NB4 (cell line): ENCODE data around the gene ALG8.

Experiments used
- CTCF ChIP-seq: IDR thresholded peaks from one replicate; pipeline ENCODE4 v1.5.1; 2012; ENCODE audit warnings: low read depth, low read length
- MAX ChIP-seq: IDR thresholded peaks from 2 replicates; pipeline ENCODE4 v1.6.1; 2011; ENCODE audit warnings: low read depth, low read length
- MYC ChIP-seq: IDR thresholded peaks from 2 replicates; pipeline ENCODE4 v1.6.1; 2011; ENCODE audit warnings: low read depth, low read length
- POLR2A ChIP-seq: IDR thresholded peaks from 2 replicates; pipeline ENCODE4 v1.6.1; 2011; ENCODE audit warnings: mild to moderate bottlenecking; ENCODE audit not compliant: insufficient read length; ENCODE audit errors: extremely low read depth

DNA sequence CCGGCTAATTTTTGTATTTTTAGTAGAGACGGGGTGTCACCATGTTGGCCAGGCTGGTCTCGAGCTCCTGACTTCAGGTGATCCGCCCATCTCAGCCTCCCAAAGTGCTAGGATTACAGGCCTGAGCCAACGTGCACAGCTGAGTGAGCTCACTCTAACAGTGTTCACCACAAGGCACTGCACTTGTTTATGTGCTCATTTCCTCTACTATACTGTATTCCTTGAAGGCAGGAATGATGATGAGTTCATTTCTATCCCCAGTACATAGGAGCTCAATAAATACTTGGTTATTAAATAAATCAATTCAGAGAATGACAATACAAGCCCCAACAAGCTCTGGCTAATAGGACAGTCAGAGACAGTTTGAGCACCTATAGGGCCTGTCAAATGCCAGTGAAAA lies 29.1 kb downstream of the ALG8 start:
- TF ChIP-seq CTCF, result no peak
- no peak for TF ChIP-seq POLR2A
- TF ChIP-seq MAX, result no peak
- no peak for TF ChIP-seq MYC
